GM23338 (cell line): ENCODE measurements around the gene CASQ1. TPM values are rescaled to one million over a fixed set of nuclear protein-coding genes. Genes with fewer than 3 reads are reported as not detected.
A peak's percentile ranks its signal among the peaks of the same experiment; 100 is the strongest.

Experiments used
- ATAC-seq: fragments of 200-7000 bp; cut with Tn5 transposase; 3 replicates; pipeline ENCODE4 v1.9.1; 2020
- DNase-seq: peaks from one replicate; pipeline ENCODE4 v3.0.0-alpha.2; 2015; ENCODE audit warnings: low spot score
- H2AFZ ChIP-seq: fragments of 200-600 bp; sonication (generic); 2 replicates; pipeline ENCODE4 v1.8.0; 2016; ENCODE audit warnings: antibody characterized with exemption, mild to moderate bottlenecking, moderate library complexity
- H3F3A ChIP-seq: fragments of 200-600 bp; sonication (generic); replicated peaks from 2 replicates; pipeline ENCODE4 v1.8.0; 2017; ENCODE audit warnings: antibody characterized with exemption, mixed run types, low read depth
- H3K27ac ChIP-seq: fragments of 200-600 bp; sonication (generic); 2 replicates; pipeline ENCODE4 v1.6.1; 2016; ENCODE audit warnings: low read depth
- H3K27me3 ChIP-seq: fragments of 200-600 bp; sonication (generic); 2 replicates; pipeline ENCODE4 v1.8.0; 2016; ENCODE audit warnings: mild to moderate bottlenecking, mixed run types, moderate library complexity; ENCODE audit not compliant: insufficient read depth
- H3K36me3 ChIP-seq: fragments of 200-600 bp; sonication (generic); 2 replicates; pipeline ENCODE4 v1.8.0; 2016; ENCODE audit warnings: mild to moderate bottlenecking; ENCODE audit not compliant: insufficient read depth
- H3K4me1 ChIP-seq: fragments of 200-600 bp; sonication (generic); 2 replicates; pipeline ENCODE4 v1.8.0; 2016; ENCODE audit warnings: mild to moderate bottlenecking, moderate library complexity; ENCODE audit not compliant: insufficient read depth
- H3K4me2 ChIP-seq: fragments of 200-600 bp; sonication (generic); 2 replicates; pipeline ENCODE4 v1.7.1; 2017; ENCODE audit warnings: mixed run types
- H3K4me3 ChIP-seq: fragments of 200-600 bp; sonication (generic); 2 replicates; pipeline ENCODE4 v1.6.1; 2016; ENCODE audit warnings: mixed run types
- H3K79me2 ChIP-seq: fragments of 200-600 bp; sonication (generic); replicated peaks from 2 replicates; pipeline ENCODE4 v1.8.0; 2017; ENCODE audit warnings: mild to moderate bottlenecking; ENCODE audit not compliant: insufficient read depth
- H3K9me2 ChIP-seq: fragments of 200-600 bp; sonication (generic); 2 replicates; pipeline ENCODE4 v1.8.0; 2017; ENCODE audit not compliant: insufficient read depth
- H4K20me1 ChIP-seq: fragments of 200-600 bp; sonication (generic); replicated peaks from 2 replicates; pipeline ENCODE4 v1.8.0; 2017; ENCODE audit warnings: mild to moderate bottlenecking; ENCODE audit not compliant: insufficient read depth
- H3K27ac Mint-ChIP-seq: 2 replicates; pipeline ENCODE4 v1.8.0; 2020; ENCODE audit warnings: inconsistent platforms, mild to moderate bottlenecking, moderate library complexity, mixed read lengths
- H3K27me3 Mint-ChIP-seq: 3 replicates; pipeline ENCODE4 v1.8.0; 2022; ENCODE audit warnings: low read depth, mild to moderate bottlenecking, moderate library complexity, mixed read lengths, inconsistent platforms; ENCODE audit not compliant: insufficient read depth, poor library complexity
- H3K36me3 Mint-ChIP-seq: 3 replicates; pipeline ENCODE4 v1.8.0; 2021; ENCODE audit warnings: low read depth, mild to moderate bottlenecking, inconsistent platforms, moderate library complexity, mixed read lengths
- H3K4me1 Mint-ChIP-seq: 3 replicates; pipeline ENCODE4 v1.8.0; 2020; ENCODE audit warnings: mild to moderate bottlenecking, inconsistent platforms, mixed read lengths
- H3K4me3 Mint-ChIP-seq: 3 replicates; pipeline ENCODE4 v1.8.0; 2021; ENCODE audit warnings: moderate library complexity, mild to moderate bottlenecking, inconsistent platforms, mixed read lengths
- H3K9me3 Mint-ChIP-seq: 3 replicates; pipeline ENCODE4 v1.8.0; 2020; ENCODE audit warnings: moderate library complexity, mild to moderate bottlenecking, inconsistent platforms, mixed read lengths
- EZH2 ChIP-seq: fragments of 200-600 bp; sonication (generic); IDR thresholded peaks from one replicate; pipeline ENCODE4 v1.8.0; 2017; ENCODE audit warnings: antibody characterized with exemption, mild to moderate bottlenecking, low read depth; ENCODE audit not compliant: unreplicated experiment
- EZH2phosphoT487 ChIP-seq: fragments of 200-600 bp; sonication (generic); IDR thresholded peaks from one replicate; pipeline ENCODE4 v1.8.1; 2018; ENCODE audit warnings: antibody characterized with exemption; ENCODE audit not compliant: unreplicated experiment
- NANOG ChIP-seq: IDR thresholded peaks from 2 replicates; pipeline ENCODE4 v1.6.1; 2016; ENCODE audit warnings: antibody characterized with exemption, borderline replicate concordance
- POLR2AphosphoS5 ChIP-seq: IDR thresholded peaks from 2 replicates; pipeline ENCODE4 v1.6.1; 2016; ENCODE audit warnings: antibody characterized with exemption, low read depth
- STAT1 ChIP-seq: IDR thresholded peaks from one replicate; pipeline ENCODE4 v1.6.1; 2016; ENCODE audit warnings: antibody characterized with exemption; ENCODE audit not compliant: unreplicated experiment
- ZNF331 ChIP-seq: fragments of 250-450 bp; sonication (Bioruptor Pico); IDR thresholded peaks from 2 replicates; pipeline ENCODE4 v1.5.0; 2020; ENCODE audit warnings: low read depth, mild to moderate bottlenecking, moderate library complexity
- polyA plus RNA-seq: library from polyadenylated mRNA; unstranded; fragments of >200 nt; fragmentation: Nextera tagmentation; extraction: Ambion mirVana; gene quantifications from 2 replicates; pipeline ENCODE4 v1.2.1, GENCODE V29; 2016
- total RNA-seq: library from RNA; depleted of rRNA; stranded (reverse); fragments of >200 nt; shearing (Covaris generic); gene quantifications from 2 replicates; pipeline ENCODE4 v1.2.3, GENCODE V29; 2014
- TF ChIP-seq, protein P1 (sequence below): IDR thresholded peaks from one replicate; pipeline ENCODE4 v1.6.1; 2018; ENCODE audit warnings: antibody characterized with exemption; ENCODE audit not compliant: unreplicated experiment
- TF ChIP-seq, protein P2 (sequence below): IDR thresholded peaks from 2 replicates; pipeline ENCODE4 v1.6.1; 2016; ENCODE audit warnings: antibody characterized with exemption

The CASQ1 gene
- total and polyA plus RNA-seq, 2 experiments from 2014 or later, result 1.1 to 2.8 TPM

DNA sequence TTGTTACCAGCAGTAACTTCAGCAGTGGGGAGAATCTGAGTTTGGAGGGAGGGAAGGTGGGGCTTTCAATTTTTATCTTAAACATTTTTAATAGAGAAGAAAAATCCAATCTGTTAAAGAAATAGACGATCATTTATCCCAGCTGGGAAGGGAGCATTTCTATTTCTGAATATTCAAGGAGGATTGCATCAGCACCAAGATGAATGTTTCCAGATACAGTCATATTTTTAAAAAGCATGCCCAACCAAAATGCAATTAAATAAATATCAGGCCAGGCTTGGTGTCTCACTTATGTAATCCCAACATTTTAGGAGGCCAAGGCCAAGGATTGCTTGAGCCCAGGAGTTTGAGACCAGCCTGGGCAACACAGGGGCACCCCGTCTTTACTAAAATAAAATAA lies 40.7 kb upstream of the CASQ1 start (continued):
- TF ChIP-seq, protein P1, sequence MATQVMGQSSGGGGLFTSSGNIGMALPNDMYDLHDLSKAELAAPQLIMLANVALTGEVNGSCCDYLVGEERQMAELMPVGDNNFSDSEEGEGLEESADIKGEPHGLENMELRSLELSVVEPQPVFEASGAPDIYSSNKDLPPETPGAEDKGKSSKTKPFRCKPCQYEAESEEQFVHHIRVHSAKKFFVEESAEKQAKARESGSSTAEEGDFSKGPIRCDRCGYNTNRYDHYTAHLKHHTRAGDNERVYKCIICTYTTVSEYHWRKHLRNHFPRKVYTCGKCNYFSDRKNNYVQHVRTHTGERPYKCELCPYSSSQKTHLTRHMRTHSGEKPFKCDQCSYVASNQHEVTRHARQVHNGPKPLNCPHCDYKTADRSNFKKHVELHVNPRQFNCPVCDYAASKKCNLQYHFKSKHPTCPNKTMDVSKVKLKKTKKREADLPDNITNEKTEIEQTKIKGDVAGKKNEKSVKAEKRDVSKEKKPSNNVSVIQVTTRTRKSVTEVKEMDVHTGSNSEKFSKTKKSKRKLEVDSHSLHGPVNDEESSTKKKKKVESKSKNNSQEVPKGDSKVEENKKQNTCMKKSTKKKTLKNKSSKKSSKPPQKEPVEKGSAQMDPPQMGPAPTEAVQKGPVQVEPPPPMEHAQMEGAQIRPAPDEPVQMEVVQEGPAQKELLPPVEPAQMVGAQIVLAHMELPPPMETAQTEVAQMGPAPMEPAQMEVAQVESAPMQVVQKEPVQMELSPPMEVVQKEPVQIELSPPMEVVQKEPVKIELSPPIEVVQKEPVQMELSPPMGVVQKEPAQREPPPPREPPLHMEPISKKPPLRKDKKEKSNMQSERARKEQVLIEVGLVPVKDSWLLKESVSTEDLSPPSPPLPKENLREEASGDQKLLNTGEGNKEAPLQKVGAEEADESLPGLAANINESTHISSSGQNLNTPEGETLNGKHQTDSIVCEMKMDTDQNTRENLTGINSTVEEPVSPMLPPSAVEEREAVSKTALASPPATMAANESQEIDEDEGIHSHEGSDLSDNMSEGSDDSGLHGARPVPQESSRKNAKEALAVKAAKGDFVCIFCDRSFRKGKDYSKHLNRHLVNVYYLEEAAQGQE, result no peak
- no peak for TF ChIP-seq POLR2AphosphoS5
- no peak for TF ChIP-seq ZNF331 (CRISPR knock-in tag)
- TF ChIP-seq NANOG, result no peak
- no peak for TF ChIP-seq EZH2

DNA sequence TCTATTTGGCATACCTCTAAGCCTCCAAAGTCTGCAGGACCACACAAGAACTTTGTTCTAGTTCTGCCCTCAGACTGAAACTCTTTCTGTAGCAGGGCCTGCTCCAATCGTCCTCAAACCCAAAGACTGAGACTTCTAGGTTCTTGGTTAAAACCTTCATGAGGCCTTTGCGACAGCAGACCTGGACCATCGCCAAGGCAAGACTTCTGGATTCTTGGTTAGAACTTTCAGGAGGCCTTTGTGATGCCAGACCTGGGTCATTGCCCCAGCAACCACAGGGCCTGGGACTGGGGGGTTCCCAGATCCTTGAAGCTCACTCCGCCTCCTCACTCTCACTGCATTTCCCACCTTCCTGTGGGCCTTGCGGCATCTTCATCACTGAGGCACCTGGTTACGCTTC lies 39.1 kb upstream of the CASQ1 start, which contains the start of gene ATP1A4:
Gene ATP1A4 (plus strand): TSS at position 301 of the 400 bp plus-strand sequence. CDS start 438 bp downstream, outside the sequence.
- Mint-ChIP-seq H3K27me3 (peaks cover 11% of the 10 kb centered on the region), H3K9me3 (no peaks in the 10 kb centered on the region), H3K4me1 (0 out of 3 replicates have a peak, but pooled peaks cover 2% of the 10 kb centered on the region), H3K27ac (no peak within 1 kb of the TSS), H3K4me3 (no peak within 1 kb of the TSS), H3K36me3 (no peaks in the 10 kb centered on the region)
- Histone ChIP-seq H4K20me1 (no peaks in the 10 kb centered on the region), H2AFZ (peak within 1 kb of the TSS; percentile 87), H3K4me3 (no peak within 1 kb of the TSS), H3K27ac (no peak within 1 kb of the TSS), H3K9me2 (0 out of 2 replicates have a peak, but pooled peaks cover 4% of the 10 kb centered on the region), H3K36me3 (no peaks in the 10 kb centered on the region), H3K79me2 (no peaks in the 10 kb centered on the region), H3K27me3 (no peaks in the 10 kb centered on the region), H3K4me2 (no peak within 1 kb of the TSS), H3K4me1 (no peaks in the 10 kb centered on the region), H3F3A (no peaks in the 10 kb centered on the region)
- no peak for ATAC-seq
- no peak for DNase-seq
- TF ChIP-seq EZH2 (no peak), STAT1 (no peak)
- TF ChIP-seq, protein P2, sequence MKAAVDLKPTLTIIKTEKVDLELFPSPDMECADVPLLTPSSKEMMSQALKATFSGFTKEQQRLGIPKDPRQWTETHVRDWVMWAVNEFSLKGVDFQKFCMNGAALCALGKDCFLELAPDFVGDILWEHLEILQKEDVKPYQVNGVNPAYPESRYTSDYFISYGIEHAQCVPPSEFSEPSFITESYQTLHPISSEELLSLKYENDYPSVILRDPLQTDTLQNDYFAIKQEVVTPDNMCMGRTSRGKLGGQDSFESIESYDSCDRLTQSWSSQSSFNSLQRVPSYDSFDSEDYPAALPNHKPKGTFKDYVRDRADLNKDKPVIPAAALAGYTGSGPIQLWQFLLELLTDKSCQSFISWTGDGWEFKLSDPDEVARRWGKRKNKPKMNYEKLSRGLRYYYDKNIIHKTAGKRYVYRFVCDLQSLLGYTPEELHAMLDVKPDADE, result no peak

DNA sequence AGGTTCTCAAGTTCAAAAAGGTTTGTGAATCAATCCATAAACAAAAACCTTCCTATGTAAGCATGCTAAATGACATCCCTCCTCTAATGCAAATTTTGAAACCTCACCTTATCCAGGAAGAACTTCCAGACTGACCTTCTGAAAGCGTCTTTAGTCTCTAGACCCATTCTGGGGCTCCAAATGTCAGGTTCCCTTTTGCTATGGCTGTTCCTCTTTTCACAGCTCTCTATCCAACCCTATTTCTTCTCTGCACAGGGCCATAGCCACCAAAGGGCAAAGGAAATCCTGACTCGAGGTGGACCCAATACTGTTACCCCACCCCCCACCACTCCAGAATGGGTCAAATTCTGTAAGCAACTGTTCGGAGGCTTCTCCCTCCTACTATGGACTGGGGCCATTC lies 35.6 kb upstream of the CASQ1 start:
- no peaks in the 10 kb centered on the region for H3K4me1 ChIP-seq
- no peak for TF ChIP-seq EZH2phosphoT487
- no peak for TF ChIP-seq STAT1

More for the DNA sequence above, 35.6 kb upstream of the CASQ1 start:
- H3K27me3 Mint-ChIP-seq, result peaks cover 13% of the 10 kb centered on the region
- Histone ChIP-seq H4K20me1 (no peaks in the 10 kb centered on the region), H2AFZ (no peak overlapping the region), H3F3A (no peaks in the 10 kb centered on the region), H3K4me3 (no peak overlapping the region), H3K9me2 (0 out of 2 replicates have a peak, but pooled peaks cover 4% of the 10 kb centered on the region), H3K27ac (no peak overlapping the region), H3K4me2 (no peak overlapping the region), H3K27me3 (no peaks in the 10 kb centered on the region), H3K79me2 (no peaks in the 10 kb centered on the region), H3K36me3 (no peaks in the 10 kb centered on the region)
- no peaks in the 10 kb centered on the region for H3K4me1 Mint-ChIP-seq
- DNase-seq (no peak), ATAC-seq (no peak)
- H3K36me3 Mint-ChIP-seq, result no peaks in the 10 kb centered on the region
- H3K9me3 Mint-ChIP-seq, result no peaks in the 10 kb centered on the region
- no peak overlapping the region for H3K4me3 Mint-ChIP-seq
- no peak overlapping the region for H3K27ac Mint-ChIP-seq
